ENCODE results near the gene LRP1B. TPM values are rescaled to one million over a fixed set of nuclear protein-coding genes. Genes with fewer than 3 reads are reported as not detected.

LRP1B gene
- total RNA-seq, 1 experiment from 2014 or later = 0.52 TPM

DNA sequence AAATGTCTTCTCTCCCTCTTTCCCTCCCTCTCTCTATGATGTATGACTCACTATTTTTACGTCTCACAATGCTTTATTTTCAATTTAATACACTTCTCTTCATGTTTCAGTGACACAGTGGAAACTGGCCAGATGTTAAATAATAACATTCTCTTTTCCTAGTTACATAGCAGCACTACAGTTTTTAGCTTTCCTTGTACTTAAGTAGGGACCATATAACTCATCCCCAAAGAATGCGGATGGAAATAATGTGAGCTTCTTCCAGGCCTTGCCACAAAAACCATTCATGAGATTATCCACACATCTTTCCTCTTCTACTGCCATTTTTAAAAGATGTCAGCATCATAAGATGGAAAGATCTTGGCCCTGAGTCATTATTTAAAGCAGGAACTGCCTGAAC is 789.4 kb downstream of the LRP1B start:
- H3K27ac Mint-ChIP-seq = no peak overlapping the region
- DNase-seq (ENCODE audit: low spot score) = no peak
- no peak for TF ChIP-seq ESRRA (CRISPR knock-in tag; IDR thresholded peaks at IDR 0.05; ENCODE audit: borderline replicate concordance)
- TF ChIP-seq NFYB (CRISPR knock-in tag; conservative IDR thresholded peaks at IDR 0.05; ENCODE audit: low read depth) = no peak
- TF ChIP-seq, protein P1, sequence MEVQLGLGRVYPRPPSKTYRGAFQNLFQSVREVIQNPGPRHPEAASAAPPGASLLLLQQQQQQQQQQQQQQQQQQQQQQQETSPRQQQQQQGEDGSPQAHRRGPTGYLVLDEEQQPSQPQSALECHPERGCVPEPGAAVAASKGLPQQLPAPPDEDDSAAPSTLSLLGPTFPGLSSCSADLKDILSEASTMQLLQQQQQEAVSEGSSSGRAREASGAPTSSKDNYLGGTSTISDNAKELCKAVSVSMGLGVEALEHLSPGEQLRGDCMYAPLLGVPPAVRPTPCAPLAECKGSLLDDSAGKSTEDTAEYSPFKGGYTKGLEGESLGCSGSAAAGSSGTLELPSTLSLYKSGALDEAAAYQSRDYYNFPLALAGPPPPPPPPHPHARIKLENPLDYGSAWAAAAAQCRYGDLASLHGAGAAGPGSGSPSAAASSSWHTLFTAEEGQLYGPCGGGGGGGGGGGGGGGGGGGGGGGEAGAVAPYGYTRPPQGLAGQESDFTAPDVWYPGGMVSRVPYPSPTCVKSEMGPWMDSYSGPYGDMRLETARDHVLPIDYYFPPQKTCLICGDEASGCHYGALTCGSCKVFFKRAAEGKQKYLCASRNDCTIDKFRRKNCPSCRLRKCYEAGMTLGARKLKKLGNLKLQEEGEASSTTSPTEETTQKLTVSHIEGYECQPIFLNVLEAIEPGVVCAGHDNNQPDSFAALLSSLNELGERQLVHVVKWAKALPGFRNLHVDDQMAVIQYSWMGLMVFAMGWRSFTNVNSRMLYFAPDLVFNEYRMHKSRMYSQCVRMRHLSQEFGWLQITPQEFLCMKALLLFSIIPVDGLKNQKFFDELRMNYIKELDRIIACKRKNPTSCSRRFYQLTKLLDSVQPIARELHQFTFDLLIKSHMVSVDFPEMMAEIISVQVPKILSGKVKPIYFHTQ (CRISPR knock-in tag; IDR thresholded peaks at IDR 0.05) = no peak
- TF ChIP-seq, protein P2, sequence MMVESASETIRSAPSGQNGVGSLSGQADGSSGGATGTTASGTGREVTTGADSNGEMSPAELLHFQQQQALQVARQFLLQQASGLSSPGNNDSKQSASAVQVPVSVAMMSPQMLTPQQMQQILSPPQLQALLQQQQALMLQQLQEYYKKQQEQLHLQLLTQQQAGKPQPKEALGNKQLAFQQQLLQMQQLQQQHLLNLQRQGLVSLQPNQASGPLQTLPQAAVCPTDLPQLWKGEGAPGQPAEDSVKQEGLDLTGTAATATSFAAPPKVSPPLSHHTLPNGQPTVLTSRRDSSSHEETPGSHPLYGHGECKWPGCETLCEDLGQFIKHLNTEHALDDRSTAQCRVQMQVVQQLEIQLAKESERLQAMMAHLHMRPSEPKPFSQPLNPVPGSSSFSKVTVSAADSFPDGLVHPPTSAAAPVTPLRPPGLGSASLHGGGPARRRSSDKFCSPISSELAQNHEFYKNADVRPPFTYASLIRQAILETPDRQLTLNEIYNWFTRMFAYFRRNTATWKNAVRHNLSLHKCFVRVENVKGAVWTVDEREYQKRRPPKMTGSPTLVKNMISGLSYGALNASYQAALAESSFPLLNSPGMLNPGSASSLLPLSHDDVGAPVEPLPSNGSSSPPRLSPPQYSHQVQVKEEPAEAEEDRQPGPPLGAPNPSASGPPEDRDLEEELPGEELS (CRISPR knock-in tag; IDR thresholded peaks at IDR 0.05) = no peak
- no peak for TF ChIP-seq MXD4 (CRISPR knock-in tag; IDR thresholded peaks at IDR 0.05; ENCODE audit: borderline replicate concordance)
- TF ChIP-seq, protein P3, sequence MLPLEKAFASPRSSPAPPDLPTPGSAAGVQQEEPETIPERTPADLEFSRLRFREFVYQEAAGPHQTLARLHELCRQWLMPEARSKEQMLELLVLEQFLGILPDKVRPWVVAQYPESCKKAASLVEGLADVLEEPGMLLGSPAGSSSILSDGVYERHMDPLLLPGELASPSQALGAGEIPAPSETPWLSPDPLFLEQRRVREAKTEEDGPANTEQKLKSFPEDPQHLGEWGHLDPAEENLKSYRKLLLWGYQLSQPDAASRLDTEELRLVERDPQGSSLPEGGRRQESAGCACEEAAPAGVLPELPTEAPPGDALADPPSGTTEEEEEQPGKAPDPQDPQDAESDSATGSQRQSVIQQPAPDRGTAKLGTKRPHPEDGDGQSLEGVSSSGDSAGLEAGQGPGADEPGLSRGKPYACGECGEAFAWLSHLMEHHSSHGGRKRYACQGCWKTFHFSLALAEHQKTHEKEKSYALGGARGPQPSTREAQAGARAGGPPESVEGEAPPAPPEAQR (CRISPR knock-in tag; IDR thresholded peaks at IDR 0.05) = no peak
- TF ChIP-seq KAT7 (CRISPR knock-in tag; IDR thresholded peaks at IDR 0.05; ENCODE audit: borderline replicate concordance) = no peak
- no peak for TF ChIP-seq NR2C2 (CRISPR knock-in tag; IDR thresholded peaks at IDR 0.05)
- TF ChIP-seq, protein P4, sequence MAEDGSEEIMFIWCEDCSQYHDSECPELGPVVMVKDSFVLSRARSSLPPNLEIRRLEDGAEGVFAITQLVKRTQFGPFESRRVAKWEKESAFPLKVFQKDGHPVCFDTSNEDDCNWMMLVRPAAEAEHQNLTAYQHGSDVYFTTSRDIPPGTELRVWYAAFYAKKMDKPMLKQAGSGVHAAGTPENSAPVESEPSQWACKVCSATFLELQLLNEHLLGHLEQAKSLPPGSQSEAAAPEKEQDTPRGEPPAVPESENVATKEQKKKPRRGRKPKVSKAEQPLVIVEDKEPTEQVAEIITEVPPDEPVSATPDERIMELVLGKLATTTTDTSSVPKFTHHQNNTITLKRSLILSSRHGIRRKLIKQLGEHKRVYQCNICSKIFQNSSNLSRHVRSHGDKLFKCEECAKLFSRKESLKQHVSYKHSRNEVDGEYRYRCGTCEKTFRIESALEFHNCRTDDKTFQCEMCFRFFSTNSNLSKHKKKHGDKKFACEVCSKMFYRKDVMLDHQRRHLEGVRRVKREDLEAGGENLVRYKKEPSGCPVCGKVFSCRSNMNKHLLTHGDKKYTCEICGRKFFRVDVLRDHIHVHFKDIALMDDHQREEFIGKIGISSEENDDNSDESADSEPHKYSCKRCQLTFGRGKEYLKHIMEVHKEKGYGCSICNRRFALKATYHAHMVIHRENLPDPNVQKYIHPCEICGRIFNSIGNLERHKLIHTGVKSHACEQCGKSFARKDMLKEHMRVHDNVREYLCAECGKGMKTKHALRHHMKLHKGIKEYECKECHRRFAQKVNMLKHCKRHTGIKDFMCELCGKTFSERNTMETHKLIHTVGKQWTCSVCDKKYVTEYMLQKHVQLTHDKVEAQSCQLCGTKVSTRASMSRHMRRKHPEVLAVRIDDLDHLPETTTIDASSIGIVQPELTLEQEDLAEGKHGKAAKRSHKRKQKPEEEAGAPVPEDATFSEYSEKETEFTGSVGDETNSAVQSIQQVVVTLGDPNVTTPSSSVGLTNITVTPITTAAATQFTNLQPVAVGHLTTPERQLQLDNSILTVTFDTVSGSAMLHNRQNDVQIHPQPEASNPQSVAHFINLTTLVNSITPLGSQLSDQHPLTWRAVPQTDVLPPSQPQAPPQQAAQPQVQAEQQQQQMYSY (CRISPR knock-in tag; IDR thresholded peaks at IDR 0.05) = no peak
- no peak for TF ChIP-seq ZNF317 (CRISPR knock-in tag; IDR thresholded peaks at IDR 0.05; ENCODE audit: borderline replicate concordance, low read depth)
- TF ChIP-seq TP53 (CRISPR knock-in tag; IDR thresholded peaks at IDR 0.05) = no peak
- no peak for TF ChIP-seq ZNF219 (CRISPR knock-in tag; IDR thresholded peaks at IDR 0.05; ENCODE audit: borderline replicate concordance)
- POLR2A ChIA-PET = no interaction called here
- no peaks in the 10 kb centered on the region for H3K27me3 Mint-ChIP-seq (ENCODE audit: low read depth)
- H3K4me3 Mint-ChIP-seq = no peak overlapping the region
- ATAC-seq = no peak
- no peaks in the 10 kb centered on the region for H3K36me3 Mint-ChIP-seq
- CTCF ChIA-PET = no interaction called here
- H3K4me1 Mint-ChIP-seq = no peaks in the 10 kb centered on the region
- no peaks in the 10 kb centered on the region for H3K9me3 Mint-ChIP-seq

DNA sequence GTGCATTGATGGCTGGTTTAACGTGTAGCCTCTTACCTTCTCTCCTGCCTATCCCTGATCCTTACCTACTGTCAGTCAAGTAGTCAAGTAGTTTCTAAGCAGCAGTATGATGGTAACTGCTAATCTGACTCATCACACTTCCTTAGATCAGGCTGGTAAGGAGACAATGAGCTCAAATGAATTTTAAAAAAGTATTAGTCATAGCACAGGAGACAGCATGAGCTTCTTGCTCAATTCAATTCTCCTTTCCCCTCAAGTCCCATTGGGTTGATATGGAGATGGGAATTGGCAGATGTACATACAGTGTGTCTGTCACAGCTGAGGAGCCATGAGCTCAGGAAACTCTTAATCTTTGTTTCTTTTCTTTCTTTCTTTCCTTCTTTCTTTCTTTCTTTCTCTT is 799.7 kb downstream of the LRP1B start:
- no peak overlapping the region for H3K27ac Mint-ChIP-seq
- H3K9me3 Mint-ChIP-seq = no peaks in the 10 kb centered on the region
- H3K4me3 Mint-ChIP-seq = no peak overlapping the region
- DNase-seq (ENCODE audit: low spot score) (no peak), ATAC-seq (no peak)
- H3K4me1 Mint-ChIP-seq = no peaks in the 10 kb centered on the region
- H3K27me3 Mint-ChIP-seq (ENCODE audit: low read depth) = no peaks in the 10 kb centered on the region
- ChIA-PET CTCF (no interaction called here), POLR2A (no interaction called here)
- H3K36me3 Mint-ChIP-seq = no peaks in the 10 kb centered on the region
- TF ChIP-seq SMAD3 (CRISPR knock-in tag; IDR thresholded peaks at IDR 0.05; ENCODE audit: borderline replicate concordance) (no peak), ELF4 (CRISPR knock-in tag; IDR thresholded peaks at IDR 0.05; ENCODE audit: low read depth) (no peak), NR1H2 (CRISPR knock-in tag; IDR thresholded peaks at IDR 0.05) (no peak), TP53 (CRISPR knock-in tag; IDR thresholded peaks at IDR 0.05) (no peak), SMAD4 (CRISPR knock-in tag; IDR thresholded peaks at IDR 0.05) (no peak), RELA (CRISPR knock-in tag; IDR thresholded peaks at IDR 0.05; ENCODE audit: borderline replicate concordance) (no peak), NFE2L1 (CRISPR knock-in tag; IDR thresholded peaks at IDR 0.05) (no peak)
- TF ChIP-seq, protein P5, sequence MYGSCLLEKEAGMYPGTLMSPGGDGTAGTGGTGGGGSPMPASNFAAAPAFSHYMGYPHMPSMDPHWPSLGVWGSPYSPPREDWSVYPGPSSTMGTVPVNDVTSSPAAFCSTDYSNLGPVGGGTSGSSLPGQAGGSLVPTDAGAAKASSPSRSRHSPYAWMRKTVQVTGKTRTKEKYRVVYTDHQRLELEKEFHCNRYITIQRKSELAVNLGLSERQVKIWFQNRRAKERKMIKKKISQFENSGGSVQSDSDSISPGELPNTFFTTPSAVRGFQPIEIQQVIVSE (CRISPR knock-in tag; IDR thresholded peaks at IDR 0.05; ENCODE audit: borderline replicate concordance) = no peak
- TF ChIP-seq, protein P6, sequence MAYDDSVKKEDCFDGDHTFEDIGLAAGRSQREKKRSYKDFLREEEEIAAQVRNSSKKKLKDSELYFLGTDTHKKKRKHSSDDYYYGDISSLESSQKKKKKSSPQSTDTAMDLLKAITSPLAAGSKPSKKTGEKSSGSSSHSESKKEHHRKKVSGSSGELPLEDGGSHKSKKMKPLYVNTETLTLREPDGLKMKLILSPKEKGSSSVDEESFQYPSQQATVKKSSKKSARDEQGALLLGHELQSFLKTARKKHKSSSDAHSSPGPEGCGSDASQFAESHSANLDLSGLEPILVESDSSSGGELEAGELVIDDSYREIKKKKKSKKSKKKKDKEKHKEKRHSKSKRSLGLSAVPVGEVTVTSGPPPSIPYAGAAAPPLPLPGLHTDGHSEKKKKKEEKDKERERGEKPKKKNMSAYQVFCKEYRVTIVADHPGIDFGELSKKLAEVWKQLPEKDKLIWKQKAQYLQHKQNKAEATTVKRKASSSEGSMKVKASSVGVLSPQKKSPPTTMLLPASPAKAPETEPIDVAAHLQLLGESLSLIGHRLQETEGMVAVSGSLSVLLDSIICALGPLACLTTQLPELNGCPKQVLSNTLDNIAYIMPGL (CRISPR knock-in tag; IDR thresholded peaks at IDR 0.05) = no peak
- TF ChIP-seq, protein P7, sequence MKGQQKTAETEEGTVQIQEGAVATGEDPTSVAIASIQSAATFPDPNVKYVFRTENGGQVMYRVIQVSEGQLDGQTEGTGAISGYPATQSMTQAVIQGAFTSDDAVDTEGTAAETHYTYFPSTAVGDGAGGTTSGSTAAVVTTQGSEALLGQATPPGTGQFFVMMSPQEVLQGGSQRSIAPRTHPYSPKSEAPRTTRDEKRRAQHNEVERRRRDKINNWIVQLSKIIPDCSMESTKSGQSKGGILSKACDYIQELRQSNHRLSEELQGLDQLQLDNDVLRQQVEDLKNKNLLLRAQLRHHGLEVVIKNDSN (CRISPR knock-in tag; IDR thresholded peaks at IDR 0.05) = no peak
- TF ChIP-seq, protein P8, sequence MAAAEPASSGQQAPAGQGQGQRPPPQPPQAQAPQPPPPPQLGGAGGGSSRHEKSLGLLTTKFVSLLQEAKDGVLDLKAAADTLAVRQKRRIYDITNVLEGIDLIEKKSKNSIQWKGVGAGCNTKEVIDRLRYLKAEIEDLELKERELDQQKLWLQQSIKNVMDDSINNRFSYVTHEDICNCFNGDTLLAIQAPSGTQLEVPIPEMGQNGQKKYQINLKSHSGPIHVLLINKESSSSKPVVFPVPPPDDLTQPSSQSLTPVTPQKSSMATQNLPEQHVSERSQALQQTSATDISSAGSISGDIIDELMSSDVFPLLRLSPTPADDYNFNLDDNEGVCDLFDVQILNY (CRISPR knock-in tag; IDR thresholded peaks at IDR 0.05) = no peak

Data from WTC11 (cell line).